Left renal pelvis (tissue), 4 donors: ENCODE results near the gene HIVEP3. TPM values are rescaled to one million over a fixed set of nuclear protein-coding genes. Genes with fewer than 3 reads are reported as not detected.

Experiments
- DNase-seq, 4 donors: peaks; one replicate each; pipeline ENCODE4 v3.0.0-alpha.2; 2013; ENCODE audit warnings: low read depth in 4 of 4, low spot score in 3 of 4
- polyA plus RNA-seq, 4 donors: library from polyadenylated mRNA; unstranded; fragments of 120-200 nt; gene quantifications; one replicate each; pipeline ENCODE4 v1.2.1, GENCODE V29; 2013; ENCODE audit not compliant: insufficient read length in 4 of 4

The HIVEP3 gene
- polyA plus RNA-seq, 4 donors = 3.5 to 7.0 (median 4.2) TPM

GRCh38 chr1:41515131-41515678 is 403.5 kb downstream of the HIVEP3 start:
- DNase-seq = no peak

- no peak for DNase-seq
These were observed 404.3 kb downstream of the HIVEP3 start for GRCh38 chr1:41514381-41514780.

- no peak for DNase-seq
These were observed 405.4 kb downstream of the HIVEP3 start for GRCh38 chr1:41513383-41513735.

- DNase-seq = no peak
These were observed 405.9 kb downstream of the HIVEP3 start for GRCh38 chr1:41512701-41513382.

- no peak for DNase-seq
These were observed 407.5 kb downstream of the HIVEP3 start for GRCh38 chr1:41511239-41511540.

- DNase-seq = no peak
These were observed 408.0 kb downstream of the HIVEP3 start for GRCh38 chr1:41510531-41511238.

GRCh38 chr1:41509270-41509671 is 409.5 kb downstream of the HIVEP3 start:
- DNase-seq = no peak

- DNase-seq = no peak
These were observed 410.4 kb downstream of the HIVEP3 start for GRCh38 chr1:41508290-41508689.

- no peak for DNase-seq
These were observed 410.9 kb downstream of the HIVEP3 start for GRCh38 chr1:41507836-41508235.

- DNase-seq = no peak
These were observed 411.5 kb downstream of the HIVEP3 start for GRCh38 chr1:41507110-41507720.

- DNase-seq = no peak
These were observed 414.3 kb downstream of the HIVEP3 start for GRCh38 chr1:41504114-41505035.

GRCh38 chr1:41503538-41504113 is 415.1 kb downstream of the HIVEP3 start:
- DNase-seq = no peak

- no peak for DNase-seq
These were observed 415.8 kb downstream of the HIVEP3 start for GRCh38 chr1:41502912-41503311.

- DNase-seq = no peak
These were observed 417.1 kb downstream of the HIVEP3 start for GRCh38 chr1:41501581-41501980.

GRCh38 chr1:41500781-41501518 is 417.8 kb downstream of the HIVEP3 start:
- DNase-seq = no peak

GRCh38 chr1:41500378-41500777 is 418.3 kb downstream of the HIVEP3 start:
- no peak for DNase-seq

GRCh38 chr1:41499591-41499990 is 419.1 kb downstream of the HIVEP3 start:
- no peak for DNase-seq

GRCh38 chr1:41498804-41499203 is 419.9 kb downstream of the HIVEP3 start:
- DNase-seq = no peak

- no peak for DNase-seq
These were observed 420.3 kb downstream of the HIVEP3 start for GRCh38 chr1:41498391-41498790.
